Activated T-helper 2 cell treated with anti-CD3 and anti-CD28 coated beads, Interferon-gamma antibody, Interleukin-2, Interleukin-4, amounts not matched to agents 10 μg/mL and 5 μg/mL and 100 μg/mL, durations not matched to agents 14 hours and 24 hours and 36 hours (primary cell): ENCODE data around the gene RIMS3. TPM values are rescaled to one million over a fixed set of nuclear protein-coding genes. Genes with fewer than 3 reads are reported as not detected.
A peak's percentile ranks its signal among the peaks of the same experiment; 100 is the strongest.

ENCODE experiments used
- DNase-seq: peaks from one replicate; pipeline ENCODE4 v3.0.0; 2021; ENCODE audit warnings: low spot score
- H3K27ac Mint-ChIP-seq: one replicate; pipeline ENCODE4 v1.8.0; 2021; ENCODE audit warnings: mixed read lengths
- H3K27me3 Mint-ChIP-seq: one replicate; pipeline ENCODE4 v1.8.0; 2021; ENCODE audit warnings: low read depth, mixed read lengths
- H3K36me3 Mint-ChIP-seq: one replicate; pipeline ENCODE4 v1.8.0; 2021; ENCODE audit warnings: low read depth, mixed read lengths
- H3K4me1 Mint-ChIP-seq: one replicate; pipeline ENCODE4 v1.8.0; 2021; ENCODE audit warnings: low read depth, mixed read lengths
- H3K4me3 Mint-ChIP-seq: one replicate; pipeline ENCODE4 v1.8.0; 2021; ENCODE audit warnings: low read depth, mild to moderate bottlenecking, moderate library complexity, mixed read lengths
- H3K9me3 Mint-ChIP-seq: one replicate; pipeline ENCODE4 v1.8.0; 2021; ENCODE audit warnings: mixed read lengths
- intact Hi-C: fragments of 100-400 bp; cut with micrococcal nuclease; formaldehyde crosslinking; loops from one replicate; pipeline ENCODE4 v1.15.1; 2023
- total RNA-seq: library from RNA; stranded (reverse); gene quantifications from 2 replicates; pipeline ENCODE4 v1.2.3, GENCODE V29; 2022

RIMS3 gene
- total RNA-seq, 1 donor from 2014 or later: 2.5 TPM

DNA sequence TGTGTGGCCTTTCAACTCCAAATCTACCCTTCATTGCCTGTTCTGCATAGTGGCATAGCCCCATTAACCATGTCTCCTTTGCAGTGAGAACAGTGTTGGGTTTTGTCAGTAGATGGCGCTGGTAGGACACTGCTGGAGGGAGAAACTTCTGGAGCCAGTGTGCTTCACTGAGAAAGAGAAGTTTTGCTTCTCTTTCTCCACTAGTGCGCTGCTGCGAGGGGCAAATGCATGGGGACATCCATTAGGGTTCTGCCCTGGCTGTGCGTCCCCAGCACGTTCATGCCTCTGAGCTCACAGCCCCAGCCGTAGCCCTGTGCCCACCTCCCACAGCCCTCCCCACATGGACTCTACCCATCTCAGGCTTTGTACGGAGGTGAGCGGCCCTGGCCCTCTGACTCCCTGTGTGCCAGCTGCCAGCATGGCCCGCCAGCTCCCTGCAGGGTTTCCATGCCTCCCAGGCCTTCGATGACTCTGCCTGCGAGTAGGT lies 53.1 kb downstream of the RIMS3 start:
- Mint-ChIP-seq H3K27ac (no peak overlapping the region), H3K27me3 (peaks cover 11% of the 10 kb centered on the region), H3K4me1 (no peaks in the 10 kb centered on the region), H3K36me3 (no peaks in the 10 kb centered on the region), H3K9me3 (no peaks in the 10 kb centered on the region), H3K4me3 (no peak overlapping the region)
- DNase-seq: peak; percentile 53
- intact Hi-C loops: loop anchor here (1.0 to 10.0 kb wide), 4 partner anchors 56 to 342 kb away; no protein-coding TSS in a partner anchor

DNA sequence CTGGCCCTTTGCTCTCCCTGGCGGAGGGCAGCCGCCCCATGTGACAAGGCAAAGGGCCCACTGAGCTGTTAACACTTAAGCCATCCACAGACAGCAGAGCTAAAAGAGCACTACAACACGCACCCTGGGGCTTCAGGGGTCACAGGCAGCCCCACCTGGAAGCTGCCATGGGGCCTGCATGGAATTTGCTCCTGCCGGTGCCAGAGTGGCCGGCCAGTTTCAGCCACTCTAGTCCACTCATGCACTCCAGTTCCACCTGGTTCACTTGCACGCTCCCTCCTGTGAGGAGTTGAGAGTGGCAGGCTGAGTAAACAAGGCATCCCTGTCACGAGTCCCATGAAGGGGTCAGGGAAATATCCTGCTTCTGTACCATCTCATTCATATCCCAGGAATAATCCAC lies 55.3 kb downstream of the RIMS3 start:
- intact Hi-C loops: loop anchor here (10.0 kb wide), 2 partner anchors 155 to 345 kb away; no protein-coding TSS in a partner anchor
- Mint-ChIP-seq H3K36me3 (no peaks in the 10 kb centered on the region), H3K27ac (no peak overlapping the region), H3K4me1 (no peaks in the 10 kb centered on the region), H3K27me3 (peaks cover 8% of the 10 kb centered on the region), H3K9me3 (no peaks in the 10 kb centered on the region), H3K4me3 (no peak overlapping the region)
- DNase-seq: no peak

DNA sequence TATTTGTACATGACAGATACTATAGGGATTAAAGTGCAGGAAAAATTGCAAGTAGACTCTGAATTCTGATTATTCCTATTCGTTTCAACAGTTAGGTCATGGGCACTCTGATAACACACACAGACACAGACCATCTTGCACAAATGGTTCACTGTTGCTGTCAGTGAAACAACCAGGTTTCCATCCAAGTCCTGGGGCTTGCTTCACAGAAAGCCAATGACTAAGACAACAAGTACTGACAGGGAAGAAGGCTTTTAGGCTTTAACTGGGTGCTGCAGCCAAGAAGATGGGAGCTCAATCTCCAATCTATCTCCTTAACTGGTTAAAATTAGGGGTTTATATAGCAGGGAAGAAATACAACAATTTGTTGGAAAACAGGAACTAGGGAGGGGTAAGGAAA lies 57.6 kb downstream of the RIMS3 start:
- Mint-ChIP-seq H3K27me3 (peaks cover 8% of the 10 kb centered on the region), H3K4me1 (no peaks in the 10 kb centered on the region), H3K27ac (no peak overlapping the region), H3K9me3 (no peaks in the 10 kb centered on the region), H3K36me3 (no peaks in the 10 kb centered on the region), H3K4me3 (no peak overlapping the region)
- no peak for DNase-seq
- intact Hi-C loops: no loop called here

DNA sequence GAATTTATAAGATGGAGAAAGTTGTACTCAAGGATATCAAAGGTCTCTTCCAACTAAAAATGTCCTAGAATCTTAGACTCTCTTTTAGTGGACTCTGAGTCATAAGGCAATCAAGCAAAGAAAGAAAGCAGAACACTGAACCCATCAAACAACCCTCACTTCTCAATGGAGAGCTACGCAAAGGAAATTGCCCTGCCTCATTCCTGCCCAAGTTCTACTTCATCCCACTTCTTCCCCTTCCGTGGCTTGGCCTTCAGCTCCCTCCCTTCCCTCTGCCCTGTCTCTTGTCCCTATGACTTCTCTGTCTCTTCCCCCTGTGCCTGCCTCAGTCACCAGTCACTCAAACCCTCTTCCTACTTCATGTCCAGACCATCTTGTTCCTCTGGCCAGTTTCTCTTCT lies 58.5 kb downstream of the RIMS3 start:
- H3K27me3 Mint-ChIP-seq: peaks cover 12% of the 10 kb centered on the region
- H3K27ac Mint-ChIP-seq: no peak overlapping the region
- no peak overlapping the region for H3K4me3 Mint-ChIP-seq
- H3K9me3 Mint-ChIP-seq: no peaks in the 10 kb centered on the region
- no peak for DNase-seq
- no peaks in the 10 kb centered on the region for H3K4me1 Mint-ChIP-seq
- intact Hi-C loops: no loop called here
- H3K36me3 Mint-ChIP-seq: no peaks in the 10 kb centered on the region

DNA sequence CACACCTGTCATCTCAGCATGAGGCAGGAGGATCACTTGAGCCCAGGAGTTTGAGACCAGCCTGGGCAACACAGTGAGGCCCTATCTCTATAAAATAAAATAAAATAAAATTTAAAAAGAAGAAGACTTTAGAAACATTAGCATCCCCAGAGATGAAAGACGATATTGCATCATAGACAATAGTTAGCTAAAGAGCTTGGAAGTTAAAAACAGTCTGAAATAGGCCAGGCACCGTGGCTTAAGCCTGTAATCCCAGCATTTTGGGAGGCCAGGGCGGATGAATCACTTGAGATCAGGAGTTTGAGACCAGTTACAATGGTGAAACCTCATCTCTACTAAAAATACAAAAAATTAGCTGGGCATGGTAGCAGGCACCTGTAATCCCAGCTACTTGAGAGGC lies 59.3 kb downstream of the RIMS3 start:
- intact Hi-C loops: no loop called here
- H3K9me3 Mint-ChIP-seq: no peaks in the 10 kb centered on the region
- H3K27me3 Mint-ChIP-seq: peaks cover 9% of the 10 kb centered on the region
- no peak overlapping the region for H3K27ac Mint-ChIP-seq
- no peak overlapping the region for H3K4me3 Mint-ChIP-seq
- DNase-seq: no peak
- H3K36me3 Mint-ChIP-seq: no peaks in the 10 kb centered on the region
- H3K4me1 Mint-ChIP-seq: no peaks in the 10 kb centered on the region

DNA sequence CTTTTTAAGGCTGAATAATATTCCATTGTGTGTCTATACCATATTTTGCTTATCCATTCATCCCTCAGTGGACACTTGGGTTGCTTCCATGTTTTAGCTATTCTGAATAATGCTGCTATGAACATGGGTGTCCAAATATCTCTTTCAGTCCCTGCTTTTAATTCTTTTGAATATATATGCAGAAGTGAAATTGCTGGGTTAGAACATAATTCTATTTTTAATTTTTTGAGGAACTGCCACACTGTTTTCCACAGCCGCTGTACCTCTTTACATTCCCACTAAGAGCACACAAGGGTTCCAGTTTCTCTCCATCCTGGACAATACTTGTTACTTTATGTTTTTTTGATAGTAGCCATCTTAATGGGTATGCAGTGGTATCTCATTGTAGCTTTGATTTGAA lies 65.6 kb downstream of the RIMS3 start:
- peaks cover 4% of the 10 kb centered on the region for H3K27me3 Mint-ChIP-seq
- H3K36me3 Mint-ChIP-seq: no peaks in the 10 kb centered on the region
- no peaks in the 10 kb centered on the region for H3K4me1 Mint-ChIP-seq
- no peaks in the 10 kb centered on the region for H3K9me3 Mint-ChIP-seq
- intact Hi-C loops: no loop called here
- H3K27ac Mint-ChIP-seq: no peak overlapping the region
- DNase-seq: no peak
- H3K4me3 Mint-ChIP-seq: no peak overlapping the region

DNA sequence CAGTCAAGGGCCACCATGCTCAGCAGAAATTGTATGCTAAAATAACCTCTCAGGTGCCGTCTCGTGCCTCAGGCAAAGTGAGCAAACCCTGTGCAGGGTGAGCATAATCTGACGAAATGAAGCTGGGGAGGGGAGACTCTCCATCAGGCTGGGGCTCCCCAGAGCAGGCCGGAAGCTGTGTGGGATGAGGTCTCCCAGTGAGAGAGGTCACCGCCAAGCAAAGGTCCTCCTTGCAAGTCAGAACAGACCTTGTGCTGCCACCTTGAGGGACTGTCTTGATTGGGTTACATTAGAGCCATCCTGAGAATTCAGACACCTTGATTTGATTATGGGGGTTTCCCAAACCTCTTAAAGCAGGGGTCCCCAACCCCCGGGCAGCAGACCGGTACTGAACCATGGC lies 69.9 kb downstream of the RIMS3 start:
- no peak overlapping the region for H3K4me3 Mint-ChIP-seq
- intact Hi-C loops: no loop called here
- peaks cover 13% of the 10 kb centered on the region for H3K4me1 Mint-ChIP-seq
- peaks cover 7% of the 10 kb centered on the region for H3K27me3 Mint-ChIP-seq
- no peaks in the 10 kb centered on the region for H3K9me3 Mint-ChIP-seq
- no peak overlapping the region for H3K27ac Mint-ChIP-seq
- DNase-seq: no peak
- no peaks in the 10 kb centered on the region for H3K36me3 Mint-ChIP-seq

DNA sequence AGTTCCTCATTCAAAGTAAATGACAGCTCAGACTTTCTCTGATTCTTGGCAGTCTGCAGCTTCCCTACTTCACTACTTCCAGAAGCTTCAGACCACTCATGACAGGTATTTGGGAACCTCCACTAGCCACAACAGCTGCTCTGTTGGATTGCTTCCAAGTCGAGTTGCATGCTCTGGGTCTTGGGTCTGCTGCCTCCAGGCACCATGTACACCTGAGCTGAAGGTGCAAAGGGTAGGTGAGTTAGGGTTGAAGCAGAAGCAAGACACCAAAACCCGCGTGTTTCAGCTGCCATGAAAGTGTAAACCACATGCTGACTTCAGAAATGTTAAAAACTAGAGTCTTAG lies 71.3 kb downstream of the RIMS3 start:
- Mint-ChIP-seq H3K9me3 (no peaks in the 10 kb centered on the region), H3K36me3 (no peaks in the 10 kb centered on the region), H3K4me1 (peaks cover 13% of the 10 kb centered on the region), H3K27me3 (peaks cover 7% of the 10 kb centered on the region), H3K27ac (no peak overlapping the region), H3K4me3 (no peak overlapping the region)
- intact Hi-C loops: no loop called here
- DNase-seq: no peak

DNA sequence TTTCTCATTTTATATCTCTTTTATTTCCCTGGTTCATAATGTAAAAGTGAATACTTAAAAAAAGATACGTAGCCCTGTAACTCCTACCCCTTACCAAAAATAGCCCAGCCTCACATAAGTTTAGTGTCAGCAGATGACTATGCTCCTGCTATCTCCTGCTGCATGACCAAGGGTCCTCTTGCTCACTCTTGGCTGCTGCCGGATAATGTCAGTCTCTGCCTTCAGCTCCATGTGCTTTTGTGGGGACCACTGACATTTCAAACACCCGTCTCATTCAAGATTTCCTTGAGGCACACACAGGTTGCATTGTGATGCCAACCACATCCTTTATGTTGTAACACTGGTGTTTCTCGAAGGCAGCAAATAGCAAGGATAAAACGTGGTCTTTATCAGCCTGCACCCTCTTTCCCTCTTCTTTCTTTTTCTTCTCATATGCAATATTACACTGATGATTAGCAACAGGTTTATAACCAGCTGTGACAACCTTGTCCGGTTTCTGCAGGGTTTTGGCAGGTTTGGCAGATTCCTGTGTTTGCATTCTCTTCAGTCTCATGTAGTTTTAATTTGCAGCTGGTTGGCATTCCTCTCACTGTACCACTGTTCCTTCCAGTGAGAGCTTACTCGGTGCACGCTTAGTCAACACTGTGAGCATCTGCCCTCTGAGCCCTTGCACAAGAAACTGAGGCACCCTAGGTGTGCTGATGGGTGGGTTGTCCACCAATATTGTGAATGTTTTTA lies 71.9 kb downstream of the RIMS3 start:
- DNase-seq: no peak
- Mint-ChIP-seq H3K4me3 (no peak overlapping the region), H3K36me3 (no peaks in the 10 kb centered on the region), H3K4me1 (peaks cover 13% of the 10 kb centered on the region), H3K9me3 (no peaks in the 10 kb centered on the region), H3K27me3 (peaks cover 7% of the 10 kb centered on the region), H3K27ac (no peak overlapping the region)
- intact Hi-C loops: no loop called here

DNA sequence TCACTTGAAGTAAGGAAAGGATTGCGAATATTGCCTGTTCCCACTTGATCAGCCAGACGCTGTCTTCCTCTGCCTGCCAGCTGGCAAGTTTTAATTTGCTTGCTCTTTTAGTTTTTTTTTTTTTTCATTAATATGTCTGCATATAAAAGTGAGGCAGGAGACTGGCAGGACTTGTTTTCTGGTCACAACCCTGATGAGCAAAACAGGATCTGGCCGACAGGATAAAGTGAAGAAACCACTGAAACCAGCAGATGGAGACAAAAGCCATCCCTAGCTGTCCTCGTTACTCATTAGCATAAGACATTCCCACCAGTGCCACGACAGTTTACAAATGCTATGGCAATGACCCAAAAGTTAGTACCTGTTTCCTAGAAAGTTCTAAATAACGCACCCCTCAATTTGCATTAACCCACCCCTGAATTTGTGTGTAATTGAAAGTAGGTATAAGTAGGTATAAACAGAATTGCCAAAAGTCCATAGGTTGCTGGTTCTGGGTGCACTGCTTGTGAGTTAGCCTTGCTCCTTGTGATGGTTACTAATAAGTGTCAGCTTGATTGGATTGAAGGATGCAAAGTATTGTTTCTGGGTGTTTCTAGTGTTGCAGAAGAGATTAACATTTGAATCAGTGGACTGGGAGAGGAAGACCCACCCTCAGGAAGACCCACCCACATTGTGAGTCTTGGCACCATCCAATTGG lies 73.2 kb downstream of the RIMS3 start:
- Mint-ChIP-seq H3K9me3 (no peaks in the 10 kb centered on the region), H3K27me3 (peaks cover 9% of the 10 kb centered on the region), H3K4me3 (no peak overlapping the region), H3K27ac (no peak overlapping the region), H3K36me3 (no peaks in the 10 kb centered on the region), H3K4me1 (peaks cover 13% of the 10 kb centered on the region)
- intact Hi-C loops: no loop called here
- DNase-seq: no peak

DNA sequence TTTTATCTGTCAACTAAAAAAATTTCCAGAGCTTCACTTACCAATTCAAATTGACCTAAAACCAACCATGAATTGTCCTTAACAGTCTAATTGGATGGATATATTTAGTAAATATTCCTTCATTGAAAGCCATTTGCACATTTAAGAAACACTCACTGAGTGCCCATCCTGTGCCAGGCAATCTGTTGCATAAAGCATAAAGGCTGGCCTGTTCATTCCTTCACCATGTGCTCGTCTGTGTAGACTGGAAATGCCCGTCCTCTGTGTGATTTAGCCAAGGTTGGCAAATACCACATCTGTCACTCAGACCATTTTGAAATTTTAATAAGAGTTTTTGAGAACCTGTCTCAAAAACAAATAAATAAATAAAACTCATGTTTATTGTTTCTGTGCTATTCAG lies 76.9 kb downstream of the RIMS3 start:
- H3K27ac Mint-ChIP-seq: no peak overlapping the region
- no peaks in the 10 kb centered on the region for H3K9me3 Mint-ChIP-seq
- peaks cover 12% of the 10 kb centered on the region for H3K4me1 Mint-ChIP-seq
- DNase-seq: no peak
- intact Hi-C loops: no loop called here
- no peak overlapping the region for H3K4me3 Mint-ChIP-seq
- H3K27me3 Mint-ChIP-seq: peaks cover 4% of the 10 kb centered on the region
- H3K36me3 Mint-ChIP-seq: no peaks in the 10 kb centered on the region

DNA sequence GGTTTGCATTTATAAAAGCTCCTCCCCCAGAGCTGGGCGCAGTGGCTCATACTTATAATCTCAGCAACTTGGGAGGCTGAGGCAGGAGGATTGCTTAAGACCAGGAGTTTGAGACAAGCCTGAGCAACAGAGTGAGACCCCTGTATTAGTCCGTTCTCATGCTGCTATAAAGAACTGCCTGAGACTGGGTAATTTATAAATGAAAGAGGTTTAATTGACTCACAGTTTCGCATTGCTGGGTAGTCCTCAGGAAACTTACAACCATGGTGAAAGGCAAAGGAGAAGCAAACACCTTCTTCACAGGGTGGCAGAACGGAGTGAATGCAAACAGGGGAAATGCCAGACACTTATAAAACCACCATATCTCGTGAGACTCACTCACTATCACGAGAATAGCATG lies 81.5 kb downstream of the RIMS3 start:
- H3K4me1 Mint-ChIP-seq: peaks cover 8% of the 10 kb centered on the region
- no peaks in the 10 kb centered on the region for H3K36me3 Mint-ChIP-seq
- no peaks in the 10 kb centered on the region for H3K9me3 Mint-ChIP-seq
- intact Hi-C loops: loop anchor here (1.0 kb wide), 1 partner anchor 133 kb away; no protein-coding TSS in a partner anchor
- no peak overlapping the region for H3K4me3 Mint-ChIP-seq
- no peak for DNase-seq
- peaks cover 2% of the 10 kb centered on the region for H3K27me3 Mint-ChIP-seq
- H3K27ac Mint-ChIP-seq: no peak overlapping the region

DNA sequence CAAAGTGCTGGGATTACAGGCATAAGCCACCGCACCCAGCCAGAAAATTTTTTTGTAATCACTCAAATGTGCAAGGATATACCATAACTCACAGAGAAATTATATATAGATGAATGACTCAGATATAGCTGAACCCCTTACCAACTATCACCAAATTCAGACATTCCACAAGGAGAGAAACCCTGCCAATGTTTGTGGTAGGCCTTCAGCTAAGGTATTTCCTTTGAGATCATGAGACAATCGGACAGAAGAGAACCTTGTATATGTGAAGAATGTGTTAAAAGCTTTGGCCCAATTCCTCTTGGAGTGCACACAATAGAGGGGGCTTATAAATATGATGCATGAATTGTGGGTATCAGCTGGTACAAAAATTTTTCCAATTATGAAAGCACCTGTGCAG lies 83.4 kb downstream of the RIMS3 start:
- no peak for DNase-seq
- Mint-ChIP-seq H3K27ac (no peak overlapping the region), H3K4me1 (peaks cover 8% of the 10 kb centered on the region), H3K4me3 (no peak overlapping the region), H3K9me3 (peaks cover 7% of the 10 kb centered on the region), H3K27me3 (no peaks in the 10 kb centered on the region), H3K36me3 (no peaks in the 10 kb centered on the region)
- intact Hi-C loops: no loop called here
